B cell (primary cell): ENCODE data around the gene FAM186B. TPM values are rescaled to one million over a fixed set of nuclear protein-coding genes. Genes with fewer than 3 reads are reported as not detected.

ENCODE experiments used
- ATAC-seq: fragments of 200-7000 bp; cut with Tn5 transposase; one replicate; pipeline ENCODE4 v1.10.0; 2021; ENCODE audit warnings: low read depth, mild to moderate bottlenecking, moderate number of reproducible peaks, moderate library complexity
- CTCF ChIA-PET: fragments of 350-600 bp; sonication (Branson Sonifier 250); formaldehyde crosslinking; loops from one replicate; lab custom pipeline; 2021; ENCODE audit warnings: antibody characterized with exemption, inconsistent platforms; lab: Charles Lee
- POLR2A ChIA-PET: fragments of 350-600 bp; sonication (Branson Sonifier 250); formaldehyde crosslinking; loops from one replicate; lab custom pipeline; 2021; ENCODE audit warnings: antibody characterized with exemption; lab: Charles Lee
- DNase-seq: peaks from one replicate; pipeline ENCODE4 v3.0.0; 2013
- H2AFZ ChIP-seq: 2 replicates; pipeline ENCODE4 v1.6.1; 2012; ENCODE audit warnings: mild to moderate bottlenecking, low read depth, low read length; ENCODE audit not compliant: insufficient read depth, poor library complexity, severe bottlenecking
- H3K27ac ChIP-seq, 2 donors: 1 replicate in 1 of 2; 2 replicates in 1 of 2; pipeline ENCODE4 v1.5.1; 2012 to 2013; ENCODE audit warnings: low read length in 2 of 2, mild to moderate bottlenecking in 2 of 2, moderate library complexity in 1 of 2
- H3K27me3 ChIP-seq, 4 experiments: fragments of 200-600 bp in 1 of 4; sonication (generic) in 1 of 4; replicated peaks in 1 of 4; 1 replicate in 2 of 4; 2 replicates in 2 of 4; pipeline versions ENCODE4 v1.6.1 to v1.7.0; 2013 to 2016; ENCODE audit warnings: low read length in 3 of 4, mild to moderate bottlenecking in 2 of 4, mixed read lengths in 1 of 4, moderate library complexity in 1 of 4; ENCODE audit not compliant: insufficient read depth in 4 of 4, control insufficient read depth in 3 of 4; ENCODE audit errors: control extremely low read depth in 1 of 4
- H3K36me3 ChIP-seq, 2 experiments: replicated peaks in 1 of 2; 1 replicate in 1 of 2; 2 replicates in 1 of 2; pipeline versions ENCODE4 v1.6.1 to v1.7.1; 2013; ENCODE audit warnings: low read length in 1 of 2; ENCODE audit not compliant: insufficient read depth in 2 of 2, control insufficient read depth in 1 of 2; ENCODE audit errors: control extremely low read depth in 1 of 2, extremely low read depth in 1 of 2
- H3K4me1 ChIP-seq, 2 donors: fragments of 200-600 bp in 1 of 2; sonication (generic) in 1 of 2; 1 replicate in 1 of 2; 2 replicates in 1 of 2; pipeline versions ENCODE4 v1.5.1 to v1.6.1; 2013 to 2017; ENCODE audit warnings: low read length in 2 of 2; ENCODE audit not compliant: control insufficient read depth in 2 of 2, insufficient read depth in 2 of 2
- H3K4me2 ChIP-seq: replicated peaks from 2 replicates; pipeline ENCODE3; 2012; ENCODE audit warnings: mild to moderate bottlenecking, low read depth, low read length; ENCODE audit not compliant: poor library complexity, severe bottlenecking
- H3K4me3 ChIP-seq, 5 experiments: fragments of 200-600 bp in 1 of 5; sonication (generic) in 1 of 5; 1 replicate in 3 of 5; 2 replicates in 2 of 5; pipeline versions ENCODE4 v1.5.1 to v1.7.0; 2011 to 2016; ENCODE audit warnings: low read length in 4 of 5, mild to moderate bottlenecking in 4 of 5, low read depth in 2 of 5, control low read depth in 1 of 5, moderate library complexity in 1 of 5; ENCODE audit not compliant: insufficient read depth in 1 of 5; ENCODE audit errors: control extremely low read depth in 1 of 5, extremely low read depth in 1 of 5
- H3K79me2 ChIP-seq: fragments of 200-600 bp; sonication (generic); one replicate; pipeline ENCODE4 v1.6.0; 2016; ENCODE audit warnings: low read length; ENCODE audit not compliant: control insufficient read depth, insufficient read depth
- H3K9ac ChIP-seq: fragments of 200-600 bp; sonication (generic); 2 replicates; pipeline ENCODE4 v1.6.1; 2017; ENCODE audit warnings: mild to moderate bottlenecking, low read length, moderate library complexity
- H3K9me3 ChIP-seq, 3 donors: one replicate each; pipeline versions ENCODE4 v1.6.1 to v1.7.1; 2013; ENCODE audit warnings: low read length in 2 of 3; ENCODE audit not compliant: control insufficient read depth in 2 of 3, insufficient read depth in 1 of 3; ENCODE audit errors: control extremely low read depth in 1 of 3
- H4K20me1 ChIP-seq: 2 replicates; pipeline ENCODE4 v1.6.0; 2012; ENCODE audit warnings: mild to moderate bottlenecking, low read length; ENCODE audit not compliant: insufficient read depth, control insufficient read depth, poor library complexity, severe bottlenecking
- H3K27ac Mint-ChIP-seq: one replicate; pipeline ENCODE4 v1.8.0; 2021; ENCODE audit warnings: mixed read lengths
- H3K27me3 Mint-ChIP-seq: one replicate; pipeline ENCODE4 v1.8.0; 2021; ENCODE audit warnings: mixed read lengths
- H3K4me1 Mint-ChIP-seq: one replicate; pipeline ENCODE4 v1.8.0; 2021; ENCODE audit warnings: mixed read lengths
- H3K4me3 Mint-ChIP-seq: one replicate; pipeline ENCODE4 v1.8.0; 2021; ENCODE audit warnings: mixed read lengths
- H3K9me3 Mint-ChIP-seq: one replicate; pipeline ENCODE4 v1.8.0; 2022; ENCODE audit warnings: mixed read lengths; ENCODE audit not compliant: insufficient read depth
- CTCF ChIP-seq: fragments of 200-600 bp; IDR thresholded peaks from one replicate; pipeline ENCODE4 v1.8.0; 2022; ENCODE audit warnings: antibody characterized with exemption, mild to moderate bottlenecking
- EZH2 ChIP-seq: IDR thresholded peaks from 2 replicates; pipeline ENCODE4 v1.6.1; 2012; ENCODE audit warnings: borderline replicate concordance, low read depth, mild to moderate bottlenecking, moderate library complexity, low read length; ENCODE audit not compliant: insufficient read depth, poor library complexity, severe bottlenecking
- WGBS: methylation state at CpG from one replicate; pipeline ENCODE4 v1.1.5; 2013; ENCODE audit warnings: missing lambda C conversion rate; ENCODE audit not compliant: insufficient coverage; 5-methylcytosine and 5-hydroxymethylcytosine counted together
- intact Hi-C: fragments of 100-400 bp; cut with micrococcal nuclease; formaldehyde crosslinking; loops from one replicate; pipeline ENCODE4 v1.10.0; 2022
- polyA plus RNA-seq: library from polyadenylated mRNA; depleted of rRNA; stranded (reverse); fragments of >200 nt; gene quantifications from 2 replicates; pipeline ENCODE4 v1.2.3, GENCODE V29; 2012
- total RNA-seq, 2 donors: library from RNA; stranded (reverse); fragments of 120-200 nt in 1 of 2; gene quantifications; 1 replicate in 1 of 2; 2 replicates in 1 of 2; pipeline versions ENCODE4 v1.2.3 to v1.2.4, GENCODE V29; 2013 to 2022

FAM186B gene
- total and polyA plus RNA-seq, 2 donors (not counting 1 experiment from before 2014, with no cell fraction given): 0.13 to 0.47 TPM

DNA sequence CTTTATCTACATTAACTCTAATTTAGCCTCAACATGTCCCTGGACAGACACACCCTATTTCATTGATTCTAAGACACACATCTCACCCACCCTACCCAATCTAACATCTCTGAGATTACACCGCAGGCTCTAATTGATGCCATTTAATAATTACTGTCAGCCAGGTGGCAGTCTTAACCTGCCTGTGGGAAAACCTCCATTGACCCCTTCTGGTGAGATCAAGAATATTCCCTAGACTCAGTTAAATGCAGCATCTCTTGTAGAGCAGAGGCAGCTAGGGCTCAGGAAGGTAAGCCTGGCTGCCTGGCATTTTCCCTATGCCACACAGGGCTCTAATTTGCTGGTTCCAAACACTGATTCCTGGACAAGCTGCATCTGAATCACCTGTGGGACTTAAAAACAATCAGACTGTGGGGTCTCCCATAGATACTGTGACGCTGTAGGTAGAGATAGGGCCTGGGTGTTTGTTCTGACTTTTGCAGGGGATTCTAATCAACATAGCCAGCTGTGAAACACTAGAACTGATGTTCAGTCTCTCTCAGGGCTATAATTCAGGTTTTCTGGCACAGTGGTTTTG lies 51.8 kb downstream of the FAM186B start:
- ChIA-PET POLR2A (interaction anchor here (0.5 to 1.1 kb wide), 2 partner anchors 14 to 254 kb away, joined by 5 read pairs; no protein-coding TSS in a partner anchor), CTCF (interaction anchor here (0.7 to 5.4 kb wide), 12 partner anchors 9 to 224 kb away, joined by 3 to 38 read pairs (median 5); no protein-coding TSS in a partner anchor)
- no peak overlapping the region for H3K9ac ChIP-seq
- peaks cover 7% of the 10 kb centered on the region for H3K27me3 Mint-ChIP-seq
- intact Hi-C loops: loop anchor here (5.0 kb wide), 1 partner anchor 154 kb away; the partner anchor contains the start of gene FMNL3
- TF ChIP-seq EZH2 (no peak), CTCF (peak; percentile 63)
- no peak overlapping the region for H2AFZ ChIP-seq
- H4K20me1 ChIP-seq: no peaks in the 10 kb centered on the region
- no peak overlapping the region for H3K27ac Mint-ChIP-seq
- H3K9me3 ChIP-seq: no peaks in the 10 kb centered on the region
- ATAC-seq: peak; percentile 51
- no peaks in the 10 kb centered on the region for H3K79me2 ChIP-seq
- H3K4me2 ChIP-seq: no peak overlapping the region
- peak; percentile 63 for DNase-seq
- H3K9me3 Mint-ChIP-seq: no peaks in the 10 kb centered on the region
- peaks cover 5% of the 10 kb centered on the region for H3K4me1 Mint-ChIP-seq
- peaks cover 0 to 17% (median 4%) of the 10 kb centered on the region in 4 experiments for H3K27me3 ChIP-seq
- H3K36me3 ChIP-seq: peaks cover 0 to 16% of the 10 kb centered on the region in 2 experiments
- H3K4me1 ChIP-seq: peaks cover 7 to 9% of the 10 kb centered on the region in 2 donors
- no peak overlapping the region for H3K4me3 Mint-ChIP-seq
- no peak overlapping the region for H3K4me3 ChIP-seq
- 64% methylated on average over 2 of the region's 2 CpGs for WGBS
- H3K27ac ChIP-seq: no peak overlapping the region

DNA sequence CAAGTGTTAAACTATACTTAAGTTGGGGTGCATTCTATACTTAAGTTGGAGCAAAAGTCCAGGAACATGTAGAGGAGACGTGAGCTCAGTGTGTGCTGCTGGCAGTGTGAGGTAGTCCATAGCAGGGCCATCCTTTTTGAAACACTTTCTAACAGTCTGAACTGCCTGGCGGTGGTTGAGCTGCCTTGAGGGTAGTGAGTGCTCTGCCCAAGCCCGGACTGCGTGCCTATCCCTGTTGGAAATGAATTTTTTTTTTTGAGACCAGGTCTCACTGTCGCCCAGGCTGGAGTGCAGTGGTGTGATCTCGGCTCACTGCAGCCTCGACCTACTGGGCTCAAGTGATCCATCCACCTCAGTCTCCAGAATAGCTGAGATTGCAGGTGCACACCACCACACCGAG lies 52.5 kb downstream of the FAM186B start:
- Histone ChIP-seq H3K36me3 (peaks cover 0 to 9% of the 10 kb centered on the region in 2 experiments), H3K27ac (no peak overlapping the region), H3K9me3 (no peaks in the 10 kb centered on the region), H3K4me3 (no peak overlapping the region), H2AFZ (no peak overlapping the region), H3K9ac (no peak overlapping the region), H3K27me3 (peaks cover 0 to 24% (median 10%) of the 10 kb centered on the region in 4 experiments), H4K20me1 (no peaks in the 10 kb centered on the region), H3K4me1 (peaks cover 13 to 15% of the 10 kb centered on the region in 2 donors), H3K4me2 (no peak overlapping the region), H3K79me2 (no peaks in the 10 kb centered on the region)
- TF ChIP-seq EZH2 (no peak), CTCF (no peak)
- intact Hi-C loops: loop anchor here (5.0 kb wide), 1 partner anchor 154 kb away; the partner anchor contains the start of gene FMNL3
- WGBS: 95% methylated on average over 8 of the region's 8 CpGs
- Mint-ChIP-seq H3K27me3 (peaks cover 11% of the 10 kb centered on the region), H3K9me3 (no peaks in the 10 kb centered on the region), H3K4me3 (no peak overlapping the region), H3K27ac (no peak overlapping the region), H3K4me1 (peaks cover 8% of the 10 kb centered on the region)
- ChIA-PET POLR2A (no interaction called here), CTCF (interaction anchor here (0.9 to 5.4 kb wide), 9 partner anchors 8 to 225 kb away, joined by 3 to 38 read pairs (median 6); no protein-coding TSS in a partner anchor)
- ATAC-seq (no peak), DNase-seq (no peak)
